GM12864 (cell line): ENCODE measurements around the gene MANSC1.
A peak's percentile ranks its signal among the peaks of the same experiment; 100 is the strongest.

ENCODE experiments used
- DNase-seq: peaks from one replicate; pipeline ENCODE4 v3.0.0-alpha.2; 2011; ENCODE audit warnings: low read depth
- H3K4me3 ChIP-seq: 2 replicates; pipeline ENCODE4 v1.5.1; 2011; ENCODE audit warnings: mild to moderate bottlenecking, low read depth, low read length, control low read depth
- CTCF ChIP-seq: IDR thresholded peaks from 2 replicates; pipeline ENCODE4 v1.5.1; 2011; ENCODE audit warnings: low read depth, mild to moderate bottlenecking, moderate library complexity, low read length, control low read depth, inconsistent platforms; ENCODE audit errors: missing control alignments

MANSC1 gene

GRCh38 chr12:12378616-12379015 lies 28.6 kb upstream of the MANSC1 start:
- no peak overlapping the region for H3K4me3 ChIP-seq
- no peak for DNase-seq
- TF ChIP-seq CTCF, result no peak

GRCh38 chr12:12376646-12377448 lies 26.8 kb upstream of the MANSC1 start:
- DNase-seq, result peak; percentile 70
- TF ChIP-seq CTCF, result peak; percentile 48

GRCh38 chr12:12372946-12373722 lies 23.1 kb upstream of the MANSC1 start:
- TF ChIP-seq CTCF, result no peak
- H3K4me3 ChIP-seq, result no peak overlapping the region
- DNase-seq, result no peak

More at GRCh38 chr12:12376646-12377448, 26.8 kb upstream of the MANSC1 start:
- H3K4me3 ChIP-seq, result no peak overlapping the region

- TF ChIP-seq CTCF, result no peak
- no peak overlapping the region for H3K4me3 ChIP-seq
- DNase-seq, result no peak
These were observed 17.5 kb upstream of the MANSC1 start for GRCh38 chr12:12367482-12367998.

- DNase-seq, result no peak
- no peak for TF ChIP-seq CTCF
These were observed 16.8 kb upstream of the MANSC1 start for GRCh38 chr12:12366701-12367481.

GRCh38 chr12:12365931-12366431 lies 15.9 kb upstream of the MANSC1 start:
- no peak for TF ChIP-seq CTCF
- H3K4me3 ChIP-seq, result no peak overlapping the region
- no peak for DNase-seq

More at GRCh38 chr12:12366701-12367481, 16.8 kb upstream of the MANSC1 start:
- no peak overlapping the region for H3K4me3 ChIP-seq
